GM06990 (cell line): Measurements from ENCODE around the gene CXCR3.
A peak's percentile ranks its signal among the peaks of the same experiment; 100 is the strongest.

Experiments
- DNase-seq: peaks from one replicate; pipeline ENCODE4 v3.0.0-alpha.2; 2011; ENCODE audit not compliant: insufficient read length; ENCODE audit errors: extremely low read depth
- H3K27me3 ChIP-seq: replicated peaks from 2 replicates; pipeline ENCODE4 v1.6.0; 2011; ENCODE audit warnings: low read length; ENCODE audit not compliant: control insufficient read depth, insufficient read depth
- H3K36me3 ChIP-seq: 2 replicates; pipeline ENCODE4 v1.5.1; 2011; ENCODE audit warnings: low read length; ENCODE audit not compliant: control insufficient read depth, insufficient read depth
- H3K4me3 ChIP-seq: replicated peaks from 2 replicates; pipeline ENCODE4 v1.5.1; 2011; ENCODE audit warnings: low read depth, mild to moderate bottlenecking, control low read depth, low read length
- TF ChIP-seq, protein P1 (sequence below): IDR thresholded peaks from 2 replicates; pipeline ENCODE4 v1.5.1; 2011; ENCODE audit warnings: low read length, control low read depth, mild to moderate bottlenecking, inconsistent platforms; ENCODE audit not compliant: insufficient read depth, poor library complexity, severe bottlenecking

Gene CXCR3

DNA sequence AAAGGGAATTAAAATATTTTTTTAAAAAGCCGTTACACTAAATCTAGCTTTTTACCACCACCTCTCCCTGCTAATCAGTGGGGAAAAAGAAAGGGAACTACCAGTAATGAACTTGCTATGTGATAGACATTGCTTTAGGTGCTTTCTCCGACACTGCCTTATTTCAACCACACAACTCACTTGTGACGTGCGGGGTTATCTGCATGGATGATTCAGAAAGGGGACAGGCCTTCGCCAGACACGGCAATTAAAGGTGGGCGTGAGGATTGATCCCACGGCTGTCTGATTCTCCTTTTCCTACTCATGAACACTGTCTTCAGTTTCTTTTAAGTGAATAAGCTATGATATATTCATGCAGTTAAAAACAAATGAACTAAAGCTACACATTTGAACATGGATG is 882 bp upstream of the CXCR3 start:
- H3K4me3 ChIP-seq = no peak overlapping the region
- H3K27me3 ChIP-seq = no peaks in the 10 kb centered on the region
- H3K36me3 ChIP-seq = peaks cover 2% of the 10 kb centered on the region; the same call in 1 of the 2 replicates
- TF ChIP-seq, protein P1, sequence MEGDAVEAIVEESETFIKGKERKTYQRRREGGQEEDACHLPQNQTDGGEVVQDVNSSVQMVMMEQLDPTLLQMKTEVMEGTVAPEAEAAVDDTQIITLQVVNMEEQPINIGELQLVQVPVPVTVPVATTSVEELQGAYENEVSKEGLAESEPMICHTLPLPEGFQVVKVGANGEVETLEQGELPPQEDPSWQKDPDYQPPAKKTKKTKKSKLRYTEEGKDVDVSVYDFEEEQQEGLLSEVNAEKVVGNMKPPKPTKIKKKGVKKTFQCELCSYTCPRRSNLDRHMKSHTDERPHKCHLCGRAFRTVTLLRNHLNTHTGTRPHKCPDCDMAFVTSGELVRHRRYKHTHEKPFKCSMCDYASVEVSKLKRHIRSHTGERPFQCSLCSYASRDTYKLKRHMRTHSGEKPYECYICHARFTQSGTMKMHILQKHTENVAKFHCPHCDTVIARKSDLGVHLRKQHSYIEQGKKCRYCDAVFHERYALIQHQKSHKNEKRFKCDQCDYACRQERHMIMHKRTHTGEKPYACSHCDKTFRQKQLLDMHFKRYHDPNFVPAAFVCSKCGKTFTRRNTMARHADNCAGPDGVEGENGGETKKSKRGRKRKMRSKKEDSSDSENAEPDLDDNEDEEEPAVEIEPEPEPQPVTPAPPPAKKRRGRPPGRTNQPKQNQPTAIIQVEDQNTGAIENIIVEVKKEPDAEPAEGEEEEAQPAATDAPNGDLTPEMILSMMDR = no peak
- no peak for DNase-seq

DNA sequence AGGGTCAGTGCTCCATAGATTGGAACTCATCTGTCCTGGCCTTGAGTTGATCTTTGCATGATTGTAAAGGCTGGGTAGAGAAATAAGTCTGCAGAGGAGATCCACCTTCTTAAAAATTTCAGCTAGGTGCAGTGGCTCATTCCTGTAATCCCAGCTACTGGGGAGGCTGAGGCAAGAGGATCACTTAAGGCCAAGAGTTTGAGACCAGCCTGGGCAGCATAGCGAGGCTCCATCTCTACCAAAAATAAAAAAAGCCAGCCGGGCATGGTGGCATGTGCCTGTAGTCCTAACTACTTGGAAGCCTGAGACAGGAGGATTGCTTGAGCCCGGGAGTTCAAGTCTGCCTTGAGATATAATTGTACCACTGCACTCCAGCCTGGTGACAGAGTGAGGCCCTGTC is 476 bp upstream of the CXCR3 start:
- no peak for DNase-seq
- TF ChIP-seq, protein P1 = no peak
- Histone ChIP-seq H3K27me3 (no peaks in the 10 kb centered on the region), H3K36me3 (peaks cover 2% of the 10 kb centered on the region; the same call in 1 of the 2 replicates), H3K4me3 (peak overlapping the region; percentile 4; the same call in 1 of the 2 replicates)

DNA sequence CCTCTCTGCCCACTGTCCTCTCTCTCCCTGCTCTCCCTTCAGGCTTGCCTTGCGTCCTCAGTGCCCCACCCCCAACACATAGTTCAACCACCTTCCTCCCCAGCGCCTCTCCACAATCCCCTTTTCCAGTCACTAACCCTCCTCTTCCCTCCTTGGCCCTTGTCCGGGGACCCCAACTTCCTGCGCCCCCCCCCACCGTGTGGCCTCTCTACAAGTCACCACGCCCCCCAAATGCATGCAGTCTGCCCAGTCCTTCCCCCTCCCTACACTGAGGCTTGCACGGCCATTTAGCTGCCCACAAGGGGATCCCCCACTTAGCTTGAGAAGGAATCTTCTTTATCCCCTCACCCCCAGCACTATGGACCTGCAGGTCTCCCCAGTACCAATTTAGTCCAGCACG is 569 bp downstream of the CXCR3 start:
- Histone ChIP-seq H3K27me3 (no peaks in the 10 kb centered on the region), H3K4me3 (peak overlapping the region; percentile 29), H3K36me3 (peaks cover 2% of the 10 kb centered on the region; the same call in 1 of the 2 replicates)
- TF ChIP-seq, protein P1 = no peak
- DNase-seq = no peak

DNA sequence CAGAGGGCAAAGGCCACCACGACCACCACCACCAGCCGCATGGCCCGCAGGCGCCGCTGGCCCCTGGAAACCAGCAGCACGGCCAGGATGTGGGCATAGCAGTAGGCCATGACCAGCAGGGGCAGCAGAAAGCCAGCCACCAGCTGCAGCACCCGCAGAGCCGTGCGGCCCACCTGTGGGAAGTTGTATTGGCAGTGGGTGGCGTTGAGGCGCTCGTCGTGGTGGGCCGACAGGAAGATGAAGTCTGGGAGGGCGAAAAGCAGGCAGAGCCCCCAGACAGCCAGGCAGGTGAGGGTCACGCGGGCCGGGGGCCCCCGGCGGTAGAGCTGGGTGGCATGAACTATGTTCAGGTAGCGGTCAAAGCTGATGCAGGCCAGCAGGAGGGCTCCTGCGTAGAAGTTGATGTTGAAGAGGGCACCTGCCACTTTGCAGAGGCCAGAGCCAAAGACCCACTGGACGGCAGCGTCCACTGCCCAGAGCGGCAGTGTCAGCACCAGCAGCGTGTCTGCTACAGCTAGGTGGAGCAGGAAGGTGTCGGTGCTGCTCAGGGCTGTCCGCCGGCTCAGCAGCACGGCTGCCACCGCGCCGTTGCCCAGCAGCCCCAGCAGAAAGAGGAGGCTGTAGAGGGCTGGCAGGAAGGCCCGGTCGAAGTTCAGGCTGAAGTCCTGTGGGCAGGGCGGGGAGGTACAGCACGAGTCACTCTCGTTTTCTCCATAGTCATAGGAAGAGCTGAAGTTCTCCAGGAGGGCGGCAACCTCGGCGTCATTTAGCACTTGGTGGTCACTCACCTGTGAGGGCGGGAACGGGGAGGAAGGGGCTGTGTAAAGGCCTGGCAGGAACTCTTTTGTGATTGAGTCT is 1.4 kb downstream of the CXCR3 start:
- Histone ChIP-seq H3K4me3 (no peak overlapping the region), H3K36me3 (peaks cover 2% of the 10 kb centered on the region; the same call in 1 of the 2 replicates), H3K27me3 (no peaks in the 10 kb centered on the region)
- DNase-seq = no peak
- TF ChIP-seq, protein P1 = no peak

DNA sequence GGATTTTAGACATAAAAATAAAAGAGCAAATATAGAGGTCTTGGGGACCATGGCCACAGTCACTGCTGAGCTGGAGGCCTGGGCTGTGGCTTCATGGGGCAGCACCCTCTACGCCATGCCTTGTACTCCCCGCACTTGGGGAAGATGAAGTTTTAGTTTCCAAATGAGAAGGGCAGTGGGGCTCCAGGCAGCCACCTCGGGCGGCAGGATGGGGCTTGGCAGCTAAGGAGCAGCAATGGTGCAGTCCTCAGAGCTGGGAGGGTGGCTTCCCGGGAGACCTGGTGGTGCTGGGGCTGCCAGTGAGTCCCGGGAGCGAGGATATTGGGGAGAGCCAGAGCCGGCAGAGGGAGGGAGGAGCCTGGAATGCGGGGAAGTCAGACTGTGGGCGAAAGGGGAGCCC is 2.4 kb downstream of the CXCR3 start:
- no peak for DNase-seq
- H3K4me3 ChIP-seq = no peak overlapping the region
- TF ChIP-seq, protein P1 = no peak
- no peaks in the 10 kb centered on the region for H3K27me3 ChIP-seq
- peaks cover 2% of the 10 kb centered on the region; the same call in 1 of the 2 replicates for H3K36me3 ChIP-seq
